Fibroblast of mammary gland (primary cell): ENCODE measurements around the gene ADI1.
A peak's percentile ranks its signal among the peaks of the same experiment; 100 is the strongest.

ENCODE experiments used
- DNase-seq: peaks from one replicate; pipeline ENCODE4 v3.0.0-alpha.2; 2010; ENCODE audit warnings: low read depth
- H3K4me3 ChIP-seq: 2 replicates; pipeline ENCODE4 v1.5.1; 2011; ENCODE audit warnings: low read depth, mild to moderate bottlenecking, low read length, moderate library complexity; ENCODE audit not compliant: control insufficient read depth
- CTCF ChIP-seq: conservative IDR thresholded peaks from 2 replicates; pipeline ENCODE4 v1.5.1; 2011; ENCODE audit warnings: low read depth, low read length, inconsistent platforms; ENCODE audit not compliant: control insufficient read depth, insufficient read depth

Gene ADI1

GRCh38 chr2:3529316-3530025 lies 10.1 kb upstream of the ADI1 start:
- no peak for DNase-seq
- no peak overlapping the region for H3K4me3 ChIP-seq
- TF ChIP-seq CTCF, result no peak

- no peak for TF ChIP-seq CTCF
- no peak for DNase-seq
- H3K4me3 ChIP-seq, result no peak overlapping the region
These were observed 8.8 kb upstream of the ADI1 start for GRCh38 chr2:3527886-3528785.

- H3K4me3 ChIP-seq, result no peak overlapping the region
- DNase-seq, result no peak
- TF ChIP-seq CTCF, result no peak
These were observed 7.5 kb upstream of the ADI1 start for GRCh38 chr2:3526871-3527270.

- peak; percentile 39 for DNase-seq
- H3K4me3 ChIP-seq, result no peak overlapping the region
- TF ChIP-seq CTCF, result no peak
These were observed 4.3 kb upstream of the ADI1 start for GRCh38 chr2:3523551-3524041.

GRCh38 chr2:3522961-3523421 lies 3.7 kb upstream of the ADI1 start:
- peak; percentile 55 for DNase-seq
- no peak overlapping the region for H3K4me3 ChIP-seq
- no peak for TF ChIP-seq CTCF

- H3K4me3 ChIP-seq, result no peak overlapping the region
- no peak for TF ChIP-seq CTCF
- DNase-seq, result no peak
These were observed 1.3 kb upstream of the ADI1 start for GRCh38 chr2:3520591-3520990.
